Measurements from ENCODE around the gene NDUFA13. TPM values are rescaled to one million over a fixed set of nuclear protein-coding genes. Genes with fewer than 3 reads are reported as not detected.

NDUFA13 gene
- total RNA-seq, 1 experiment from 2014 or later: 339 TPM

DNA sequence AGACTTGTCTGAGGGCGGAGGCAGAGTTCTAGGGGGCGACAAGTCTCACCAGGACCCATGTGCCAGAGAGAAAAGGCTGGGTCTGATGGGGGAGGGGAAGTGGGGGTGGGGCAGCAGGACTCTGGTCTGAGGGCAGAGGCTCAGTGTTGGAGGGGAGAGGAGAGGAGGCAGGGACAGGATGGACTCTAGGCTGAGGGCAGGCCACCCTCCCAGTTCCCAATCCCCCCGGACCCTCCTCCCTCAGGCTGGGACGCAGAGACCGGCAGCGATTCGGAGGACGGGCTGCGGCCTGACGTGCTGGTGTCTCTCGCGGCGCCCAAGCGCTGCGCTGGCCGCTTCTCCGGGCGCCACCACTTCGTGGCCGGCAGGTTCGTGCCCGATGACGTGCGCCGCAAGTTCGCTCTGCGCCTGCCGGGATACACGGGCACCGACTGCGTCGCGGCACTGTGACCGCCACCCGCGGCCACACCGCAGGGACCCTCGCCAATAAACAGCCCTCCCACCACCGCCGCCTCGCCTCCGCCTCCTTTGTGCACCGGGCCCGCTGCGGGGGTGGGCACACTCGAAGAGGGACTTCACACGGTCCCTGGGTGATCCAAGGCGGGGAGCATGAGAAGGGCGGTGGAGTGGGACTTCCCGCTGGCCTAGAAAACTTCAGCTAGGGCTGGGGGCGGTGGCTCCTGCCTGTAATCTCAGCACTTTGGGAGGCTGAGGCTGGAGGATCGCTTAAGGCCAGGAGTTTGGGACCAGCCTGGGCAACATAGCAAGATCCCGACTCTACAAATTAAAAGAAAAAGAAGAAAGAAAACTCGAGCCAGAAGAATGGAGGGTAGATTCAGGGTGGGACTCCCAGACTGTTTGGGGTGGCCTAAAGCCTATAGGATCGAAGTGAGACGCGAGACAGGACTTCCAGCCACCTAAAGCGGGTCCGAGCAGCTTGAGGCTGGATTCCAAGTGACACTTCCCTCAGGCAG lies 21.3 kb downstream of the NDUFA13 start:
- no TSS peak for BruUV-seq (replicated peaks)
- H2AFZ ChIP-seq (ENCODE audit: low read depth, low read length, poor library complexity, severe bottlenecking): no peak overlapping the region
- no peaks in the 10 kb centered on the region for H3K9me2 ChIP-seq (ENCODE audit: insufficient read depth)
- intact Hi-C loops (cut with micrococcal nuclease): no loop called here
- ChIA-PET POLR2A (no interaction called here), CTCF (no interaction called here), RAD21 (ENCODE audit: low non-redundant PET in 1 of 2, low total read pairs in 2 of 2, uncharacterized antibody in 2 of 2, unreplicated experiment in 2 of 2) (no interaction called here)
- peaks cover 12 to 34% of the 10 kb centered on the region in 2 experiments for H3K4me1 ChIP-seq (ENCODE audit: control insufficient read depth in 1 of 2, insufficient read depth in 2 of 2, low read length in 2 of 2)
- peak overlapping the region in 1 of 2 experiments; percentile 59; a peak in 1 of 4 replicates for H3K4me3 ChIP-seq (replicated peaks in 1 of 2; ENCODE audit: low read depth in 1 of 2, low read length in 2 of 2)
- no peaks in the 10 kb centered on the region for H3K79me2 ChIP-seq (ENCODE audit: insufficient read depth, low read length)
- ATAC-seq (no peak), DNase-seq (ENCODE audit: low read depth, low spot score) (no peak)
- peak overlapping the region; percentile 80 for H3K4me2 ChIP-seq (ENCODE audit: low read length)
- H3K36me3 ChIP-seq (ENCODE audit: control insufficient read depth in 1 of 2, insufficient read depth in 2 of 2, low read length in 2 of 2): no peaks in the 10 kb centered on the region
- no peaks in the 10 kb centered on the region for H3K27me3 ChIP-seq (ENCODE audit: insufficient read depth, low read length)
- H3K27ac ChIP-seq (ENCODE audit: low read depth, low read length): peak overlapping the region; percentile 51; the same call in 1 of the 2 replicates
- TF ChIP-seq SP1 (IDR thresholded peaks at IDR 0.05; ENCODE audit: low read depth) (no peak), POLR2AphosphoS5 (IDR thresholded peaks at IDR 0.05; ENCODE audit: low read depth, low read length) (no peak)
- H3K9me3 ChIP-seq (ENCODE audit: control insufficient read depth in 1 of 2, insufficient read depth in 1 of 2, low read depth in 1 of 2, low read length in 2 of 2): no peaks in the 10 kb centered on the region
- H4K20me1 ChIP-seq (ENCODE audit: insufficient read depth): no peaks in the 10 kb centered on the region
- H3K9ac ChIP-seq (ENCODE audit: low read length): no peak overlapping the region

DNA sequence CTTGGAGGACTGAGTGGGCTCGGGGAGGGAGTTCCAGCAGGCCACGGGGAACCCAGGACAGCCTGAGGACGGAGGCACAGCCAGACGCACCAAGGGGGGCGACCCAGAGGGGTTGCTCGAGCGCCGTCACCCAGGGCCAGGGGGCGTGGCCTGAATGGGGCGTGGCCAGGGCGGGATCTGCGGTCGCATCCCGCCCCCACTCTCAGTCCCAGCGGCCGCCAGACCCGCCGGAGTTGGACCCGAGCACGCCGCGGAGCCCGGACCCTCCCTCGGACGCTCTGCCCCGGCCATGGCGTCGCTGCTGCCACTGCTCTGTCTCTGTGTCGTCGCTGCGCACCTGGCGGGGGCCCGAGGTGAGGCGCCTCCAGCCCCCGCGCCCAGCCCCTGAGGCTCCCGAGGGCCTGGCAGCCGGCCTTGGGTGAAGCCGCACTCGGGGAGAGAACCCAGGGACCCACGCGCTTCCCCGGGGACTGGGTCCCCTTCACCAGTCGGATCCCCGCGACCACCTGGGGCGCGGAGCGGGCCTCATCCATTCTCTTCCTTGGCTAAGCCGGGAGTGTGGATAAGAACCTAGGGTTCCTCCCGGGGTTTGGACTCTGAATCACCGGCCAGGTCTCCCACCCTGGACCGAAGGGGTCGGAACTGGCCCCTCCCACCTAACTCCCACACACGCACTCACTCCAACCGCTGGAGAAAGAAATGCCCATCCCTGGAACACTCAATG lies 22.2 kb downstream of the NDUFA13 start, which contains the start of gene CILP2:
Gene CILP2 (plus strand): TSS at position 205 of the 724 bp plus-strand sequence. CDS start 85 bp downstream, at position 290.
- no peaks in the 10 kb centered on the region for H3K36me3 ChIP-seq (ENCODE audit: control insufficient read depth in 1 of 2, insufficient read depth in 2 of 2, low read length in 2 of 2)
- no peak for DNase-seq (ENCODE audit: low read depth, low spot score)
- intact Hi-C loops (cut with micrococcal nuclease): no loop called here
- H3K27ac ChIP-seq (ENCODE audit: low read depth, low read length): peak within 1 kb of the TSS; percentile 51
- TF ChIP-seq SIN3A (IDR thresholded peaks at IDR 0.05; ENCODE audit: low read depth) (no peak), POLR2AphosphoS5 (IDR thresholded peaks at IDR 0.05; ENCODE audit: low read depth, low read length) (peak; percentile 56; the same call in 1 of the 2 replicates), ZFX (IDR thresholded peaks at IDR 0.05) (0 out of 2 replicates have a peak, but pooled peaks have one; percentile 30), EGR1 (IDR thresholded peaks at IDR 0.05; ENCODE audit: low read depth) (0 out of 2 replicates have a peak, but pooled peaks have one; percentile 39), CEBPB (IDR thresholded peaks at IDR 0.05; ENCODE audit: low read depth) (no peak), TCF7L2 (IDR thresholded peaks at IDR 0.05; ENCODE audit: borderline replicate concordance, extremely low read depth, insufficient read depth, insufficient read length) (no peak)
- TF ChIP-seq, protein P1, sequence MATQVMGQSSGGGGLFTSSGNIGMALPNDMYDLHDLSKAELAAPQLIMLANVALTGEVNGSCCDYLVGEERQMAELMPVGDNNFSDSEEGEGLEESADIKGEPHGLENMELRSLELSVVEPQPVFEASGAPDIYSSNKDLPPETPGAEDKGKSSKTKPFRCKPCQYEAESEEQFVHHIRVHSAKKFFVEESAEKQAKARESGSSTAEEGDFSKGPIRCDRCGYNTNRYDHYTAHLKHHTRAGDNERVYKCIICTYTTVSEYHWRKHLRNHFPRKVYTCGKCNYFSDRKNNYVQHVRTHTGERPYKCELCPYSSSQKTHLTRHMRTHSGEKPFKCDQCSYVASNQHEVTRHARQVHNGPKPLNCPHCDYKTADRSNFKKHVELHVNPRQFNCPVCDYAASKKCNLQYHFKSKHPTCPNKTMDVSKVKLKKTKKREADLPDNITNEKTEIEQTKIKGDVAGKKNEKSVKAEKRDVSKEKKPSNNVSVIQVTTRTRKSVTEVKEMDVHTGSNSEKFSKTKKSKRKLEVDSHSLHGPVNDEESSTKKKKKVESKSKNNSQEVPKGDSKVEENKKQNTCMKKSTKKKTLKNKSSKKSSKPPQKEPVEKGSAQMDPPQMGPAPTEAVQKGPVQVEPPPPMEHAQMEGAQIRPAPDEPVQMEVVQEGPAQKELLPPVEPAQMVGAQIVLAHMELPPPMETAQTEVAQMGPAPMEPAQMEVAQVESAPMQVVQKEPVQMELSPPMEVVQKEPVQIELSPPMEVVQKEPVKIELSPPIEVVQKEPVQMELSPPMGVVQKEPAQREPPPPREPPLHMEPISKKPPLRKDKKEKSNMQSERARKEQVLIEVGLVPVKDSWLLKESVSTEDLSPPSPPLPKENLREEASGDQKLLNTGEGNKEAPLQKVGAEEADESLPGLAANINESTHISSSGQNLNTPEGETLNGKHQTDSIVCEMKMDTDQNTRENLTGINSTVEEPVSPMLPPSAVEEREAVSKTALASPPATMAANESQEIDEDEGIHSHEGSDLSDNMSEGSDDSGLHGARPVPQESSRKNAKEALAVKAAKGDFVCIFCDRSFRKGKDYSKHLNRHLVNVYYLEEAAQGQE (IDR thresholded peaks at IDR 0.05; ENCODE audit: low read depth): no peak
- no peaks in the 10 kb centered on the region for H4K20me1 ChIP-seq (ENCODE audit: insufficient read depth)
- CTCF ChIA-PET: no interaction called here
- no peaks in the 10 kb centered on the region for H3K9me3 ChIP-seq (ENCODE audit: control insufficient read depth in 1 of 2, insufficient read depth in 1 of 2, low read depth in 1 of 2, low read length in 2 of 2)
- peaks cover 12 to 34% of the 10 kb centered on the region in 2 experiments for H3K4me1 ChIP-seq (ENCODE audit: control insufficient read depth in 1 of 2, insufficient read depth in 2 of 2, low read length in 2 of 2)
- H3K4me3 ChIP-seq (replicated peaks in 1 of 2; ENCODE audit: low read depth in 1 of 2, low read length in 2 of 2): peak within 1 kb of the TSS; percentile 47 to 59
- peak within 1 kb of the TSS; percentile 80 for H3K4me2 ChIP-seq (ENCODE audit: low read length)
- RAD21 ChIA-PET (ENCODE audit: low non-redundant PET in 1 of 2, low total read pairs in 2 of 2, uncharacterized antibody in 2 of 2, unreplicated experiment in 2 of 2): no interaction called here
- BruUV-seq (replicated peaks): TSS peak; percentile 56
- peak within 1 kb of the TSS; percentile 56 for H3K9ac ChIP-seq (ENCODE audit: low read length)
- ATAC-seq: peak; percentile 17
- no peak within 1 kb of the TSS for H2AFZ ChIP-seq (ENCODE audit: low read depth, low read length, poor library complexity, severe bottlenecking)
- no peaks in the 10 kb centered on the region for H3K79me2 ChIP-seq (ENCODE audit: insufficient read depth, low read length)
- POLR2A ChIA-PET: no interaction called here
- H3K27me3 ChIP-seq (ENCODE audit: insufficient read depth, low read length): no peaks in the 10 kb centered on the region
- no peaks in the 10 kb centered on the region for H3K9me2 ChIP-seq (ENCODE audit: insufficient read depth)

All from HCT116 (cell line).